Neutrophil (primary cell): ENCODE measurements around the gene YWHAH.

ENCODE experiments used
- H3K27ac ChIP-seq: fragments of 200-600 bp; sonication (generic); 2 replicates; pipeline ENCODE4 v1.5.1; 2016; ENCODE audit warnings: mild to moderate bottlenecking, moderate library complexity
- H3K27me3 ChIP-seq: fragments of 200-600 bp; sonication (generic); 2 replicates; pipeline ENCODE4 v1.6.0; 2016; ENCODE audit warnings: mild to moderate bottlenecking
- H3K36me3 ChIP-seq: fragments of 200-600 bp; sonication (generic); 2 replicates; pipeline ENCODE4 v1.5.1; 2017
- H3K4me1 ChIP-seq, 2 experiments: fragments of 200-600 bp in 1 of 2; sonication (generic) in 1 of 2; 1 replicate in 1 of 2; 2 replicates in 1 of 2; pipeline versions ENCODE4 v1.5.1 to v1.6.1; 2013 to 2016; ENCODE audit warnings: low read depth in 1 of 2, low read length in 1 of 2, mild to moderate bottlenecking in 1 of 2, moderate library complexity in 1 of 2; ENCODE audit not compliant: control insufficient read depth in 1 of 2, insufficient read depth in 1 of 2
- H3K4me3 ChIP-seq, 2 experiments: fragments of 200-600 bp in 1 of 2; sonication (generic) in 1 of 2; 1 replicate in 1 of 2; 2 replicates in 1 of 2; pipeline ENCODE4 v1.5.1; 2013 to 2016; ENCODE audit warnings: low read depth in 1 of 2, low read length in 1 of 2, mild to moderate bottlenecking in 1 of 2, moderate library complexity in 1 of 2
- H3K9me3 ChIP-seq: fragments of 200-600 bp; sonication (generic); 2 replicates; pipeline ENCODE4 v1.5.1; 2016
- CTCF ChIP-seq: fragments of 200-600 bp; sonication (generic); IDR thresholded peaks from 2 replicates; pipeline ENCODE4 v1.5.1; 2016; ENCODE audit warnings: antibody characterized with exemption

The YWHAH gene

GRCh38 chr22:31937341-31937740, 7.0 kb upstream of the YWHAH start:
- H3K36me3 ChIP-seq: no peaks in the 10 kb centered on the region

GRCh38 chr22:31938296-31938695, 6.0 kb upstream of the YWHAH start:
- H3K27ac ChIP-seq: no peak overlapping the region
- peaks cover 20 to 34% of the 10 kb centered on the region in 2 experiments for H3K4me1 ChIP-seq
- H3K36me3 ChIP-seq: no peaks in the 10 kb centered on the region
- no peak for TF ChIP-seq CTCF
- H3K4me3 ChIP-seq: no peak overlapping the region
- H3K27me3 ChIP-seq: no peaks in the 10 kb centered on the region
- no peaks in the 10 kb centered on the region for H3K9me3 ChIP-seq

More at GRCh38 chr22:31937341-31937740, 7.0 kb upstream of the YWHAH start:
- H3K9me3 ChIP-seq: no peaks in the 10 kb centered on the region
- no peaks in the 10 kb centered on the region for H3K27me3 ChIP-seq
- H3K4me1 ChIP-seq: peaks cover 13 to 24% of the 10 kb centered on the region in 2 experiments
- TF ChIP-seq CTCF: no peak
- H3K27ac ChIP-seq: no peak overlapping the region
- H3K4me3 ChIP-seq: no peak overlapping the region

- H3K36me3 ChIP-seq: no peaks in the 10 kb centered on the region
- H3K27ac ChIP-seq: no peak overlapping the region
- peaks cover 29 to 39% of the 10 kb centered on the region in 2 experiments for H3K4me1 ChIP-seq
- H3K27me3 ChIP-seq: no peaks in the 10 kb centered on the region
- H3K4me3 ChIP-seq: no peak overlapping the region
- H3K9me3 ChIP-seq: no peaks in the 10 kb centered on the region
- no peak for TF ChIP-seq CTCF
These were observed 3.8 kb upstream of the YWHAH start for GRCh38 chr22:31940506-31940905.

- Histone ChIP-seq H3K4me3 (no peak overlapping the region), H3K9me3 (no peaks in the 10 kb centered on the region), H3K36me3 (no peaks in the 10 kb centered on the region), H3K4me1 (peaks cover 36 to 40% of the 10 kb centered on the region in 2 experiments), H3K27ac (no peak overlapping the region), H3K27me3 (no peaks in the 10 kb centered on the region)
- TF ChIP-seq CTCF: no peak
These were observed 2.2 kb upstream of the YWHAH start for GRCh38 chr22:31942091-31942490.

GRCh38 chr22:31943206-31943977, 943 bp upstream of the YWHAH start:
- peak overlapping the region; percentile 89 for H3K27ac ChIP-seq
- H3K9me3 ChIP-seq: no peaks in the 10 kb centered on the region
- H3K4me3 ChIP-seq: peak overlapping the region; percentile 69 to 84
- no peak for TF ChIP-seq CTCF
- peaks cover 48 to 53% of the 10 kb centered on the region in 2 experiments for H3K4me1 ChIP-seq
- no peaks in the 10 kb centered on the region for H3K27me3 ChIP-seq
- no peaks in the 10 kb centered on the region for H3K36me3 ChIP-seq
